NB4 (cell line): ENCODE measurements around the gene CDH8.

Experiments used
- DNase-seq: peaks from one replicate; pipeline ENCODE4 v3.0.0; 2010; ENCODE audit warnings: low read depth
- H3K4me3 ChIP-seq: one replicate; pipeline ENCODE4 v1.5.1; 2011; ENCODE audit warnings: mild to moderate bottlenecking, low read depth, low read length, moderate library complexity
- MYC ChIP-seq: IDR thresholded peaks from 2 replicates; pipeline ENCODE4 v1.6.1; 2011; ENCODE audit warnings: low read depth, low read length
- POLR2A ChIP-seq: IDR thresholded peaks from 2 replicates; pipeline ENCODE4 v1.6.1; 2011; ENCODE audit warnings: mild to moderate bottlenecking; ENCODE audit not compliant: insufficient read length; ENCODE audit errors: extremely low read depth
- TF ChIP-seq, protein P1 (sequence below): IDR thresholded peaks from one replicate; pipeline ENCODE4 v1.5.1; 2012; ENCODE audit warnings: low read depth, low read length
- TF ChIP-seq, protein P2 (sequence below): IDR thresholded peaks from 2 replicates; pipeline ENCODE4 v1.6.1; 2011; ENCODE audit warnings: low read depth, low read length

CDH8 gene

DNA sequence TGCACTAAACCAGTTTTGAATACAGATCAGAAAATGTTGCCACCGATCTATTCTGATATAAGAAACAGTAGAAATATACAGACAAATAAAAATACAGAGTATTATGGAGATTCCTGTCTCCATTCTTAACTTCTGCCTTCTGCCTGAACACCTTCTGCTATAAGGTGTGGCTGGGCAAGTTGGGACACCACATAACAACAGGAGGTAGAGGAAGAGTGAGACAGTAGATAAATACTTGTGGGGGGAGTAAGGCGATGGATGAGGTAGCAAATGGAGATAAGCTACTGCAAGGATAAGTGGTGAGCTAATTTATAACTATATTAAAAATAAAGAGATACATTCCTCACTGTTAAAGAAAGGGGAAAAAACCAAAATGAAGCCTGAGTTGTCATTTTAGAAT lies 143.7 kb downstream of the CDH8 start:
- TF ChIP-seq, protein P1, sequence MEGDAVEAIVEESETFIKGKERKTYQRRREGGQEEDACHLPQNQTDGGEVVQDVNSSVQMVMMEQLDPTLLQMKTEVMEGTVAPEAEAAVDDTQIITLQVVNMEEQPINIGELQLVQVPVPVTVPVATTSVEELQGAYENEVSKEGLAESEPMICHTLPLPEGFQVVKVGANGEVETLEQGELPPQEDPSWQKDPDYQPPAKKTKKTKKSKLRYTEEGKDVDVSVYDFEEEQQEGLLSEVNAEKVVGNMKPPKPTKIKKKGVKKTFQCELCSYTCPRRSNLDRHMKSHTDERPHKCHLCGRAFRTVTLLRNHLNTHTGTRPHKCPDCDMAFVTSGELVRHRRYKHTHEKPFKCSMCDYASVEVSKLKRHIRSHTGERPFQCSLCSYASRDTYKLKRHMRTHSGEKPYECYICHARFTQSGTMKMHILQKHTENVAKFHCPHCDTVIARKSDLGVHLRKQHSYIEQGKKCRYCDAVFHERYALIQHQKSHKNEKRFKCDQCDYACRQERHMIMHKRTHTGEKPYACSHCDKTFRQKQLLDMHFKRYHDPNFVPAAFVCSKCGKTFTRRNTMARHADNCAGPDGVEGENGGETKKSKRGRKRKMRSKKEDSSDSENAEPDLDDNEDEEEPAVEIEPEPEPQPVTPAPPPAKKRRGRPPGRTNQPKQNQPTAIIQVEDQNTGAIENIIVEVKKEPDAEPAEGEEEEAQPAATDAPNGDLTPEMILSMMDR = no peak
- TF ChIP-seq POLR2A = no peak
- TF ChIP-seq MYC = no peak
- TF ChIP-seq, protein P2, sequence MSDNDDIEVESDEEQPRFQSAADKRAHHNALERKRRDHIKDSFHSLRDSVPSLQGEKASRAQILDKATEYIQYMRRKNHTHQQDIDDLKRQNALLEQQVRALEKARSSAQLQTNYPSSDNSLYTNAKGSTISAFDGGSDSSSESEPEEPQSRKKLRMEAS = no peak
- H3K4me3 ChIP-seq = no peak overlapping the region
- DNase-seq = no peak

DNA sequence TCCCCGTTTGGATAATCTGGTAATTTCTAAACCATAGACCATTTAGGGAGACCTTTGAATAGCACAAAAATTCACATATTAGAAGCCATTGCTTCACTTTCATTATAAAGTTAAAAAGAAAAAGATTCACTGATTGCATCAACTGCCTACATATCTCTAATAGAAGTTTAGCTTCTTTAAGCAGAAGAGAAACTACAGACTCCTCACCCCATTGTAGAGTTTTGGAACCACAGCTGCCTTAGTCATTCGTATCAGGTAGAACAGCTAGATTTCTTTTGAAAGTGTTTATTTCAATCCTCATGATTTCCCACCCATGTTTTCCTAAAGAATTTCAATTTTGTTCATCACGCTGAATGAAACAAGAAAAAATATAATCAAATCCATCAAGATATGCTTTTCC lies 144.8 kb downstream of the CDH8 start:
- TF ChIP-seq, protein P2 = no peak
- TF ChIP-seq MYC (no peak), POLR2A (no peak)
- TF ChIP-seq, protein P1 = no peak
- H3K4me3 ChIP-seq = no peak overlapping the region
- no peak for DNase-seq

DNA sequence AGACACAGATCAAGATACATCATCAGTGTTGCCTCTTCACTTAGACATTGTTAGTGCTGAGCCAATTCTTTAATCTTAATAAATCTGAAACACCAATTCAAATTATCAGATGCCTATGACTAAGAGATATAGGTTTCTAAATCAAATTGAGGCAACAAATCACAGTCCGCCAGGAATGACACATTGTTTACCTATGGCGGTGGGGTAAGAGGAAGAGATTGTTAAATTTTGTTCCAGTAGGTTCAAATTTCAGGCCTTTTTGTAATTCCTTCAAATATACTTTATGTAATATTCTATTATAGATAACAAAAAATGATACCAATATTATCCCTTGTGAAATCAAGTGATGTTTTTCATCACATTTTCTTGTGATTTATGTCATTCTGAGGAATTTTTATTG lies 145.9 kb downstream of the CDH8 start:
- no peak for DNase-seq
- TF ChIP-seq MYC (no peak), POLR2A (no peak)
- TF ChIP-seq, protein P1 = no peak
- TF ChIP-seq, protein P2 = no peak
- H3K4me3 ChIP-seq = no peak overlapping the region

DNA sequence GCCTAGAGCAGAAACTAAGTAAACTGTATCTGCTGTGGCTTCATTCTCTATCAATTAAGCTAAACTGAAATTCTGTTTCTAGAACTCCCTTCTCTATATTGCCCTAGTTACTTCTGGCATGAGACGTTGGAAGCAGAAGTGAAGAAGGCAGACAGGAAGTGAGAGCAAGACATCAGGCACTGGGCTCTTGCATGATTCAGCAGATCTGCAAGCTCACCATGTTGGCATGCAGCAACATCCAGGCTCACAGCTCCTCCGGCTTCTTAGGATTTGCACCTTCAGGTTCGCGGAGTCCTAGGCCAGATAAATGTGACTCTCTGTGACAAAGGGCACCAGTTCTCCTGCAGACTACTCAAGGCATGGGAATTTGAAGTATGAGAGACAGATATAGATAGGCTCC lies 148.3 kb downstream of the CDH8 start:
- H3K4me3 ChIP-seq = no peak overlapping the region
- DNase-seq = peak; percentile 82
- no peak for TF ChIP-seq MYC

DNA sequence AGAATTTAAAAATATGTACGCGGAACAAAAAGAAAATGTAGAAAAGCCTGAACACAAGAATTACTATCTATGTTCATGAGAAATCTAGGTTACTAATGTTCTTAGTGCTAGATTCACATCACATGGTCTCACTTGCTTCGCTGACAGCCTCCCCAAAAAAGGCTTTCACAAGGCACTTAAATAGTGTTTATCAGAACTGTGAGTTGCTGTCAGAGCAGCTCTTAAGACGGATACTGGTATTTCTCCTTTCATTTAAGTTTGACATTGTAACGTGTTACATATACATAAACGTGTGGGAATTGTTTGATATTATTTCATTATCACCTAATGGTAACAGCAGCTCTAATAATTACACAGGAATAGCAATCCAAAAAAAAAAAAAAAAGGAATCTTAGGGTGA lies 150.9 kb downstream of the CDH8 start:
- no peak for DNase-seq
- TF ChIP-seq, protein P1 = no peak
- TF ChIP-seq MYC (no peak), POLR2A (no peak)
- TF ChIP-seq, protein P2 = no peak

DNA sequence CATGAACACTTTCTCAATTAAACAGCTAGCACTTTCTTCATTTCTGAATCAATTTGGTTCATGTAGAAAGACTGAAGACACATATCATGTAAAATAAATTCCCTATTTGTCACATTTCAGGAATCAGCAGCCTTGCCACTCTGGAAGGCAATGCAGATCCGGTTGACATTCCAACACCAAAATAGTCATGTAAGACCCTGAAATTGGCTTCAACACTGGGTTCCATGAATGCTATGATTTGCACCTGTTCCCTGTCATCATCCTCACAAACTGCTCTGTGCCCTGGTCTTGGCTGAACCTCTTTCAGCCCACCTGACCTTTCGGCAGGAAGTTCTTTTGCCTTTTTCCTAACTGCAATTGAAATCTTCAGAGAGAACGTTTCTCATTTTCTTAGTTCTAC lies 156.9 kb downstream of the CDH8 start:
- TF ChIP-seq, protein P1 = no peak
- TF ChIP-seq, protein P2 = no peak
- TF ChIP-seq POLR2A = no peak
- no peak for TF ChIP-seq MYC
- no peak overlapping the region for H3K4me3 ChIP-seq
- no peak for DNase-seq

More for the DNA sequence above, 150.9 kb downstream of the CDH8 start:
- H3K4me3 ChIP-seq = no peak overlapping the region
